Neural progenitor cell (in vitro differentiated cells): ENCODE data around the gene SDK1. TPM values are rescaled to one million over a fixed set of nuclear protein-coding genes. Genes with fewer than 3 reads are reported as not detected.

Experiments used
- DNase-seq: peaks from one replicate; pipeline ENCODE4 v3.0.0-alpha.2; 2016; ENCODE audit warnings: low spot score
- H2AFZ ChIP-seq: fragments of 200-600 bp; sonication (generic); replicated peaks from 2 replicates; pipeline ENCODE4 v1.6.1; 2016; ENCODE audit warnings: antibody characterized with exemption
- H3F3A ChIP-seq: fragments of 200-600 bp; sonication (generic); 2 replicates; pipeline ENCODE4 v1.6.1; 2016; ENCODE audit warnings: antibody characterized with exemption, low read depth
- H3K27ac ChIP-seq: fragments of 200-600 bp; sonication (generic); 2 replicates; pipeline ENCODE4 v1.5.1; 2016; ENCODE audit warnings: mild to moderate bottlenecking
- H3K27me3 ChIP-seq: fragments of 200-600 bp; sonication (generic); 2 replicates; pipeline ENCODE4 v1.6.1; 2016; ENCODE audit warnings: mild to moderate bottlenecking, moderate library complexity
- H3K36me3 ChIP-seq: fragments of 200-600 bp; sonication (generic); 2 replicates; pipeline ENCODE4 v1.5.1; 2016
- H3K4me1 ChIP-seq: fragments of 200-600 bp; sonication (generic); 2 replicates; pipeline ENCODE4 v1.6.1; 2016; ENCODE audit warnings: mixed run types
- H3K4me2 ChIP-seq: fragments of 200-600 bp; sonication (generic); 2 replicates; pipeline ENCODE4 v1.6.1; 2016
- H3K4me3 ChIP-seq: fragments of 200-600 bp; sonication (generic); 2 replicates; pipeline ENCODE4 v1.5.1; 2016
- H3K79me2 ChIP-seq: fragments of 200-600 bp; sonication (generic); 2 replicates; pipeline ENCODE4 v1.6.1; 2016; ENCODE audit warnings: low read depth
- H3K9ac ChIP-seq: fragments of 200-600 bp; sonication (generic); 2 replicates; pipeline ENCODE4 v1.6.1; 2016
- H3K9me3 ChIP-seq: fragments of 200-600 bp; sonication (generic); 2 replicates; pipeline ENCODE4 v1.5.1; 2016; ENCODE audit warnings: low read depth
- H4K20me1 ChIP-seq: fragments of 200-600 bp; sonication (generic); 2 replicates; pipeline ENCODE4 v1.6.1; 2016; ENCODE audit warnings: low read depth
- H3K27ac Mint-ChIP-seq: 3 replicates; pipeline ENCODE4 v1.8.0; 2021; ENCODE audit warnings: mixed read lengths
- H3K27me3 Mint-ChIP-seq: 2 replicates; pipeline ENCODE4 v1.8.0; 2022; ENCODE audit warnings: low read depth, mild to moderate bottlenecking, inconsistent platforms, moderate library complexity, mixed read lengths; ENCODE audit not compliant: insufficient read depth
- H3K36me3 Mint-ChIP-seq: 3 replicates; pipeline ENCODE4 v1.8.0; 2021; ENCODE audit warnings: mixed read lengths
- H3K4me1 Mint-ChIP-seq: 3 replicates; pipeline ENCODE4 v1.8.0; 2021; ENCODE audit warnings: mixed read lengths
- H3K4me3 Mint-ChIP-seq: 3 replicates; pipeline ENCODE4 v1.8.0; 2021; ENCODE audit warnings: mild to moderate bottlenecking, moderate library complexity, mixed read lengths
- H3K9me3 Mint-ChIP-seq: 3 replicates; pipeline ENCODE4 v1.8.0; 2020; ENCODE audit warnings: mixed read lengths
- CTCF ChIP-seq: fragments of 200-600 bp; sonication (generic); IDR thresholded peaks from 2 replicates; pipeline ENCODE4 v1.5.1; 2017; ENCODE audit warnings: antibody characterized with exemption, mild to moderate bottlenecking
- EZH2 ChIP-seq: fragments of 200-600 bp; sonication (generic); IDR thresholded peaks from 2 replicates; pipeline ENCODE4 v1.6.1; 2017; ENCODE audit warnings: antibody characterized with exemption, mild to moderate bottlenecking, moderate library complexity
- EZH2phosphoT487 ChIP-seq: fragments of 200-600 bp; sonication (generic); IDR thresholded peaks from 2 replicates; pipeline ENCODE4 v1.6.1; 2017; ENCODE audit warnings: antibody characterized with exemption
- total RNA-seq: library from RNA; depleted of rRNA; stranded (reverse); fragments of >200 nt; gene quantifications from 2 replicates; pipeline ENCODE4 v1.2.3, GENCODE V29; 2015; ENCODE audit warnings: low replicate concordance

Gene SDK1
- total RNA-seq, 1 donor from 2014 or later: 4.9 TPM

- Histone ChIP-seq H3K79me2 (no peaks in the 10 kb centered on the region), H3K27me3 (no peaks in the 10 kb centered on the region), H3K4me3 (no peak overlapping the region), H4K20me1 (no peaks in the 10 kb centered on the region), H3K4me1 (no peaks in the 10 kb centered on the region), H3K9me3 (no peaks in the 10 kb centered on the region), H2AFZ (no peak overlapping the region), H3K9ac (no peak overlapping the region), H3F3A (no peaks in the 10 kb centered on the region), H3K27ac (no peak overlapping the region), H3K36me3 (no peaks in the 10 kb centered on the region), H3K4me2 (no peak overlapping the region)
- TF ChIP-seq CTCF: no peak
- no peak for TF ChIP-seq EZH2phosphoT487
- no peak for TF ChIP-seq EZH2
- Mint-ChIP-seq H3K36me3 (peaks cover 5% of the 10 kb centered on the region), H3K27ac (peak overlapping the region; percentile 38), H3K9me3 (no peaks in the 10 kb centered on the region), H3K27me3 (no peaks in the 10 kb centered on the region), H3K4me3 (no peak overlapping the region), H3K4me1 (peaks cover 6% of the 10 kb centered on the region)
- no peak for DNase-seq
These were observed 806.8 kb downstream of the SDK1 start for GRCh38 chr7:4107839-4108238.

DNA sequence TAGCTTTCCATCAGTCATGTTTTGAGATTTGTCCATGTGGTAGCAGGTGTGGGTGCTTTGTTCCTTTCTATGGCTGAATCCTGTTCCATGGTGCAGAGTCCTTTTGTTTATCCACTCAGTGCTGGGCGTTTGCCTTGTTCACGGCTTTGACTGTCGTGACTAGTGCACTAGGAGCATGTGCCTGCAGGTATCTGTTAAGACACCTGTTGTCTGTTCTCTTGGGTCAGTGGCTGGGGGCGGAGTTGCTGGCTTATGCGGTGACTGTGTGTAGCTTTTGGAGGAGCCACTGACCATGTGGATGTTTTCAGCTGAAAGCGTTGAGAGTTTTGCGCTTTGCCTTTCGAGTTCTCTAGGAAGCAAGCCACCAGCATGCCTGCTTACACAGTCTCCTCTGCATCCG lies 807.9 kb downstream of the SDK1 start:
- Histone ChIP-seq H3K27ac (no peak overlapping the region), H3K4me3 (no peak overlapping the region), H3K9me3 (no peaks in the 10 kb centered on the region), H4K20me1 (no peaks in the 10 kb centered on the region), H3K4me2 (no peak overlapping the region), H3K9ac (no peak overlapping the region), H3F3A (no peaks in the 10 kb centered on the region), H3K4me1 (no peaks in the 10 kb centered on the region), H3K79me2 (no peaks in the 10 kb centered on the region), H3K36me3 (no peaks in the 10 kb centered on the region), H3K27me3 (no peaks in the 10 kb centered on the region), H2AFZ (no peak overlapping the region)
- Mint-ChIP-seq H3K4me3 (no peak overlapping the region), H3K27ac (no peak overlapping the region), H3K36me3 (peaks cover 10% of the 10 kb centered on the region), H3K9me3 (no peaks in the 10 kb centered on the region), H3K4me1 (peaks cover 2% of the 10 kb centered on the region), H3K27me3 (no peaks in the 10 kb centered on the region)
- no peak for DNase-seq
- TF ChIP-seq CTCF: no peak
- no peak for TF ChIP-seq EZH2phosphoT487
- no peak for TF ChIP-seq EZH2

GRCh38 chr7:4109481-4110110 lies 808.5 kb downstream of the SDK1 start:
- Histone ChIP-seq H2AFZ (no peak overlapping the region), H3K79me2 (no peaks in the 10 kb centered on the region), H3K4me1 (no peaks in the 10 kb centered on the region), H3K9me3 (no peaks in the 10 kb centered on the region), H3K4me3 (no peak overlapping the region), H3F3A (no peaks in the 10 kb centered on the region), H3K27ac (no peak overlapping the region), H3K9ac (no peak overlapping the region), H4K20me1 (no peaks in the 10 kb centered on the region), H3K36me3 (no peaks in the 10 kb centered on the region), H3K27me3 (no peaks in the 10 kb centered on the region), H3K4me2 (no peak overlapping the region)
- TF ChIP-seq EZH2phosphoT487 (no peak), EZH2 (no peak), CTCF (no peak)
- no peak for DNase-seq
- Mint-ChIP-seq H3K27ac (no peak overlapping the region), H3K36me3 (peaks cover 11% of the 10 kb centered on the region), H3K9me3 (peaks cover under 1% of the 10 kb centered on the region), H3K4me3 (no peak overlapping the region), H3K4me1 (peaks cover 2% of the 10 kb centered on the region), H3K27me3 (no peaks in the 10 kb centered on the region)
